Activated T-helper 17 cell treated with anti-CD3 and anti-CD28 coated beads, Interleukin-2, amount 50 U/mL, for 72 hours (primary cell): ENCODE results near the gene SOX6. TPM values are rescaled to one million over a fixed set of nuclear protein-coding genes. Genes with fewer than 3 reads are reported as not detected.

Experiments
- ATAC-seq: fragments of 150-1000 bp; cut with Tn5 transposase; replicated peaks from 2 replicates; pipeline ENCODE4 v1.10.0; 2021; ENCODE audit warnings: mild to moderate bottlenecking, moderate library complexity
- H3K27ac Mint-ChIP-seq: one replicate; pipeline ENCODE4 v1.8.0; 2022; ENCODE audit warnings: mixed read lengths
- H3K27me3 Mint-ChIP-seq: one replicate; pipeline ENCODE4 v1.8.0; 2022; ENCODE audit warnings: mixed read lengths
- H3K36me3 Mint-ChIP-seq: one replicate; pipeline ENCODE4 v1.8.0; 2022; ENCODE audit warnings: low read depth, mild to moderate bottlenecking, mixed read lengths
- H3K4me1 Mint-ChIP-seq: one replicate; pipeline ENCODE4 v1.8.0; 2022; ENCODE audit warnings: mixed read lengths
- H3K4me3 Mint-ChIP-seq: one replicate; pipeline ENCODE4 v1.8.0; 2022; ENCODE audit warnings: mild to moderate bottlenecking, mixed read lengths
- H3K9me3 Mint-ChIP-seq: one replicate; pipeline ENCODE4 v1.8.0; 2022; ENCODE audit warnings: mixed read lengths
- total RNA-seq, 2 donors: library from RNA; stranded (reverse); gene quantifications; one replicate each; pipeline ENCODE4 v1.2.3, GENCODE V29; 2022

The SOX6 gene
- total RNA-seq, 2 donors from 2014 or later, result 0.11 TPM; not detected in 1

GRCh38 chr11:16242806-16243205 lies 113.5 kb downstream of the SOX6 start:
- H3K4me3 Mint-ChIP-seq, result no peak overlapping the region
- H3K27me3 Mint-ChIP-seq, result no peaks in the 10 kb centered on the region
- ATAC-seq, result no peak
- no peak overlapping the region for H3K27ac Mint-ChIP-seq
- H3K4me1 Mint-ChIP-seq, result no peaks in the 10 kb centered on the region
- H3K36me3 Mint-ChIP-seq, result no peaks in the 10 kb centered on the region
- peaks cover 10% of the 10 kb centered on the region for H3K9me3 Mint-ChIP-seq

- Mint-ChIP-seq H3K4me1 (no peaks in the 10 kb centered on the region), H3K27me3 (no peaks in the 10 kb centered on the region), H3K36me3 (no peaks in the 10 kb centered on the region), H3K4me3 (no peak overlapping the region), H3K27ac (no peak overlapping the region), H3K9me3 (peaks cover 5% of the 10 kb centered on the region)
- ATAC-seq, result no peak
Observed at GRCh38 chr11:16240687-16241086, 115.7 kb downstream of the SOX6 start.

- Mint-ChIP-seq H3K27me3 (no peaks in the 10 kb centered on the region), H3K4me1 (no peaks in the 10 kb centered on the region), H3K4me3 (no peak overlapping the region), H3K9me3 (peaks cover 5% of the 10 kb centered on the region), H3K27ac (no peak overlapping the region), H3K36me3 (no peaks in the 10 kb centered on the region)
- ATAC-seq, result no peak
Observed at GRCh38 chr11:16239141-16240105, 116.9 kb downstream of the SOX6 start.

- H3K4me1 Mint-ChIP-seq, result no peaks in the 10 kb centered on the region
- no peaks in the 10 kb centered on the region for H3K36me3 Mint-ChIP-seq
- H3K9me3 Mint-ChIP-seq, result no peaks in the 10 kb centered on the region
- no peak overlapping the region for H3K4me3 Mint-ChIP-seq
- H3K27me3 Mint-ChIP-seq, result no peaks in the 10 kb centered on the region
- no peak for ATAC-seq
- no peak overlapping the region for H3K27ac Mint-ChIP-seq
Observed at GRCh38 chr11:16226245-16226644, 130.1 kb downstream of the SOX6 start.

GRCh38 chr11:16225623-16226022 lies 130.7 kb downstream of the SOX6 start:
- H3K9me3 Mint-ChIP-seq, result peaks cover 2% of the 10 kb centered on the region
- H3K36me3 Mint-ChIP-seq, result no peaks in the 10 kb centered on the region
- no peaks in the 10 kb centered on the region for H3K4me1 Mint-ChIP-seq
- no peak overlapping the region for H3K27ac Mint-ChIP-seq
- ATAC-seq, result no peak
- no peaks in the 10 kb centered on the region for H3K27me3 Mint-ChIP-seq
- H3K4me3 Mint-ChIP-seq, result no peak overlapping the region

- H3K9me3 Mint-ChIP-seq, result peaks cover 4% of the 10 kb centered on the region
- ATAC-seq, result no peak
- H3K27me3 Mint-ChIP-seq, result no peaks in the 10 kb centered on the region
- H3K4me1 Mint-ChIP-seq, result no peaks in the 10 kb centered on the region
- no peaks in the 10 kb centered on the region for H3K36me3 Mint-ChIP-seq
- no peak overlapping the region for H3K27ac Mint-ChIP-seq
- H3K4me3 Mint-ChIP-seq, result no peak overlapping the region
Observed at GRCh38 chr11:16223558-16223957, 132.8 kb downstream of the SOX6 start.

GRCh38 chr11:16217631-16218030 lies 138.7 kb downstream of the SOX6 start:
- Mint-ChIP-seq H3K9me3 (peaks cover 4% of the 10 kb centered on the region), H3K27me3 (no peaks in the 10 kb centered on the region), H3K36me3 (no peaks in the 10 kb centered on the region), H3K27ac (no peak overlapping the region), H3K4me1 (no peaks in the 10 kb centered on the region), H3K4me3 (no peak overlapping the region)
- no peak for ATAC-seq

- Mint-ChIP-seq H3K36me3 (no peaks in the 10 kb centered on the region), H3K27me3 (no peaks in the 10 kb centered on the region), H3K9me3 (peaks cover 4% of the 10 kb centered on the region), H3K4me3 (no peak overlapping the region), H3K27ac (no peak overlapping the region), H3K4me1 (no peaks in the 10 kb centered on the region)
- no peak for ATAC-seq
Observed at GRCh38 chr11:16216831-16217230, 139.5 kb downstream of the SOX6 start.

GRCh38 chr11:16215352-16215751 lies 141.0 kb downstream of the SOX6 start:
- ATAC-seq, result no peak
- no peak overlapping the region for H3K4me3 Mint-ChIP-seq
- H3K9me3 Mint-ChIP-seq, result no peaks in the 10 kb centered on the region
- no peak overlapping the region for H3K27ac Mint-ChIP-seq
- H3K27me3 Mint-ChIP-seq, result no peaks in the 10 kb centered on the region
- H3K4me1 Mint-ChIP-seq, result no peaks in the 10 kb centered on the region
- H3K36me3 Mint-ChIP-seq, result no peaks in the 10 kb centered on the region

- no peaks in the 10 kb centered on the region for H3K36me3 Mint-ChIP-seq
- no peak overlapping the region for H3K4me3 Mint-ChIP-seq
Observed at GRCh38 chr11:16211407-16211806, 144.9 kb downstream of the SOX6 start.

GRCh38 chr11:16204261-16204660 lies 152.1 kb downstream of the SOX6 start:
- no peak overlapping the region for H3K4me3 Mint-ChIP-seq
- ATAC-seq, result no peak
- H3K9me3 Mint-ChIP-seq, result peaks cover 3% of the 10 kb centered on the region
- H3K27me3 Mint-ChIP-seq, result no peaks in the 10 kb centered on the region
- no peaks in the 10 kb centered on the region for H3K36me3 Mint-ChIP-seq
- H3K27ac Mint-ChIP-seq, result no peak overlapping the region
- H3K4me1 Mint-ChIP-seq, result no peaks in the 10 kb centered on the region

More at GRCh38 chr11:16211407-16211806, 144.9 kb downstream of the SOX6 start:
- Mint-ChIP-seq H3K9me3 (no peaks in the 10 kb centered on the region), H3K4me1 (no peaks in the 10 kb centered on the region), H3K27me3 (no peaks in the 10 kb centered on the region), H3K27ac (no peak overlapping the region)
- ATAC-seq, result no peak

GRCh38 chr11:16195651-16196050 lies 160.7 kb downstream of the SOX6 start:
- ATAC-seq, result no peak
- H3K4me3 Mint-ChIP-seq, result no peak overlapping the region
- H3K36me3 Mint-ChIP-seq, result no peaks in the 10 kb centered on the region
- no peaks in the 10 kb centered on the region for H3K4me1 Mint-ChIP-seq
- H3K27me3 Mint-ChIP-seq, result no peaks in the 10 kb centered on the region
- no peaks in the 10 kb centered on the region for H3K9me3 Mint-ChIP-seq
- no peak overlapping the region for H3K27ac Mint-ChIP-seq

- Mint-ChIP-seq H3K27me3 (no peaks in the 10 kb centered on the region), H3K9me3 (no peaks in the 10 kb centered on the region), H3K4me3 (no peak overlapping the region), H3K27ac (no peak overlapping the region), H3K36me3 (no peaks in the 10 kb centered on the region), H3K4me1 (no peaks in the 10 kb centered on the region)
- ATAC-seq, result no peak
Observed at GRCh38 chr11:16194566-16194965, 161.8 kb downstream of the SOX6 start.

- H3K4me1 Mint-ChIP-seq, result no peaks in the 10 kb centered on the region
- H3K9me3 Mint-ChIP-seq, result no peaks in the 10 kb centered on the region
- H3K27me3 Mint-ChIP-seq, result no peaks in the 10 kb centered on the region
- no peak overlapping the region for H3K4me3 Mint-ChIP-seq
- H3K36me3 Mint-ChIP-seq, result no peaks in the 10 kb centered on the region
- no peak for ATAC-seq
- H3K27ac Mint-ChIP-seq, result no peak overlapping the region
Observed at GRCh38 chr11:16193897-16194381, 162.4 kb downstream of the SOX6 start.

GRCh38 chr11:16191868-16192240 lies 164.5 kb downstream of the SOX6 start:
- Mint-ChIP-seq H3K27ac (no peak overlapping the region), H3K27me3 (no peaks in the 10 kb centered on the region), H3K9me3 (no peaks in the 10 kb centered on the region)

More at GRCh38 chr11:16191868-16192240, 164.5 kb downstream of the SOX6 start:
- no peaks in the 10 kb centered on the region for H3K4me1 Mint-ChIP-seq
- no peak overlapping the region for H3K4me3 Mint-ChIP-seq
- ATAC-seq, result no peak
- no peaks in the 10 kb centered on the region for H3K36me3 Mint-ChIP-seq
